ENCODE measurements around the gene RASGRP2. TPM values are rescaled to one million over a fixed set of nuclear protein-coding genes. Genes with fewer than 3 reads are reported as not detected.

RASGRP2 gene
- total RNA-seq, 2 donors from 2014 or later, result 13.6 to 27.7 TPM

DNA sequence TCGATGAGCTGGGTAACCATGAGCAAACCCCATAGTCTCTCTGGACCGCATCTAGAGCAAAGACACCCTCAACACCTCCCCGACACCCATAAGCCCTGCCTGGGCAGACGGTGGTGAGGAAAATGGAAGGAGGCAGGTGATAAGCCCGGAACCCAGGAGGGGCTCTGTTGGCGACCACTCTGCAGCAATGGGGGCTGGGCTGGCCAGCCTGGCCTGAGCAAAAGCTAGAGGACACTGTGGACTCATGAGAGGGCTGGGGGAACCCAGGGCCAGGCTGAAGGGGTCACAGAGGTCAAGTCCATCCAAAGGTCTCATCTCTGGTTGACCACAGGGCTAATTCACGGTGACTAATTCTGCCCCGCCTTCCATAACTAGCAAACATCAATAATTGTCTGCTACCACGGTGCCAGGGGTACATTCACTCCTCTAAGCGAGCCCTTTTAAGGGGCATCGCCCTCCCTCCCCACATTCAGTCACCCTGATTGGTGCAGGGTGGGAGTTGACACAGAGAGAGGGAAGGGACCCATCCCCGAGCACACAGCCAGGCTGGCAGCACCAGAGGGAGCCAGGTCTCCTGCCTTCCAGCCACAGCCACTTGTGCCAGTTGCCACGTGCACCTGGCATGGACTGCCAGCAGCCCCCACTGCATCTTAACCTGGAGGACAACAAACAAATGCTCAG, 11.9 kb upstream of the RASGRP2 start:
- H3K27ac Mint-ChIP-seq, result no peak overlapping the region
- peaks cover 14 to 28% of the 10 kb centered on the region in 2 donors for H3K4me1 Mint-ChIP-seq (ENCODE audit: low read depth in 2 of 2)
- ATAC-seq (no peak), DNase-seq (ENCODE audit: low spot score) (peak; percentile 58)
- no peaks in the 10 kb centered on the region for H3K27me3 Mint-ChIP-seq
- no peaks in the 10 kb centered on the region for H3K36me3 Mint-ChIP-seq
- H3K9me3 Mint-ChIP-seq, result no peaks in the 10 kb centered on the region
- H3K4me3 Mint-ChIP-seq, result no peak overlapping the region

- Mint-ChIP-seq H3K9me3 (no peaks in the 10 kb centered on the region), H3K27ac (no peak overlapping the region), H3K36me3 (no peaks in the 10 kb centered on the region), H3K27me3 (no peaks in the 10 kb centered on the region), H3K4me1 (ENCODE audit: low read depth in 2 of 2) (peaks cover 9 to 30% of the 10 kb centered on the region in 2 donors), H3K4me3 (no peak overlapping the region)
- DNase-seq (ENCODE audit: low spot score), result no peak
- ATAC-seq, result no peak
These were observed 11.1 kb upstream of the RASGRP2 start for GRCh38 chr11:64754919-64755662.

DNA sequence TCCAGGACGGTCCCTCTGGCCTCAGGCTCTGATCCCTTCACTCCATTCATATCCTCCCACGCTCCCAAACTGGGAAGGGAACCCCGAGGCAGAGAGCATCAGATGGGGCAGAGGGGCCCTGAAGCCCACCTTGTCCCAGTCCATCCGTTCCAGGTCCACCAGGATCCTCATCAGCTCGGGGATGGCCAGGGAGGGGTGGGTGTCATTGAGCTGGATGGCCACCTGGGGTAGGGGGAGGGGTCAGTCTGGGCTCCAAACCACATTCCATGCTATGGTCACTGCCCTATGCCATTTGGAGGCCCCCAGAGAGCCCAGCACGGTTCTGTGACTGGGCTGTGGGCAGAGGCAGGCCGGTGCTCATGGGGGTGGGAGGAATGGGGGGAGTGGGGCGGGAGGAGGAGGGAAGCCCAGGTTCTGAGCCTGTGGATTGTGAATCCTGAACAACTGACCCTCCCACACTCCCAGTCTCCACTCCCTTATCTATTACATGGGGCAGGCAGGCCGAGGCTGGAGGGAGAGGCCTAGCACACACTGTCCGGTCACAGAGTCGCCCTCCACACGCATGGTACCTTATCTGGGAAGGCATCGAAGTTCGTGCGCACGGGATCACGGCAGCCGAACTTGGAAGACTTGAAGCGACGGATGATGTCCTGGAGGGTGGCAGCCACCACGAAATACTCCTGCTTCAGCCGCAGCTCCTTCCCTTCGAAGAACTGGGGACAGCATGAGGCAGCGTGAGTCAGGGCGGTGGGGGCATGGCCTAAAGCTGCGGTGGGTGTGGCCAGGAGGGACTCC, 10.4 kb upstream of the RASGRP2 start:
- Mint-ChIP-seq H3K27ac (no peak overlapping the region), H3K27me3 (no peaks in the 10 kb centered on the region), H3K4me1 (ENCODE audit: low read depth in 2 of 2) (peaks cover 4 to 23% of the 10 kb centered on the region in 2 donors), H3K36me3 (no peaks in the 10 kb centered on the region), H3K9me3 (no peaks in the 10 kb centered on the region), H3K4me3 (no peak overlapping the region)
- DNase-seq (ENCODE audit: low spot score) (no peak), ATAC-seq (no peak)

GRCh38 chr11:64753380-64754123, 9.6 kb upstream of the RASGRP2 start:
- no peaks in the 10 kb centered on the region for H3K27me3 Mint-ChIP-seq
- no peak overlapping the region for H3K27ac Mint-ChIP-seq

DNA sequence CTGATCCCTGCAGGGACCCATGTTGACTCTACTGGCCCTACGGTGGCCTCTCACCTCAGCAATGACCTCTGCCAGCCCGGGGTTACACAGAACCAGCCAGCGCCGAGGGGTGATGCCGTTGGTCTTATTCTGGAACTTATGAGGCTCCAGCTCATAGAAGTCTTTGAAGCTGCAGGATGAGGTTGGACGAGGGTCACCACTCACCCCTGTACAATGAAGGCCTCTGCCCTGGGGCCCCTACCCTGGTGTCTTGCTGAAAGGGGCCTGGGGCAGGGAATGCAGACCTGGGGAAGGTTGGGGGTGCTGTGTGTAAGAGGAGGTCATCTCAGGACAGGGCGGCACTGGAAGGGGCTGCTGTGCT, 9.1 kb upstream of the RASGRP2 start:
- no peak overlapping the region for H3K4me3 Mint-ChIP-seq
- DNase-seq (ENCODE audit: low spot score) (no peak), ATAC-seq (no peak)
- no peaks in the 10 kb centered on the region for H3K27me3 Mint-ChIP-seq
- H3K4me1 Mint-ChIP-seq (ENCODE audit: low read depth in 2 of 2), result peaks cover 4 to 25% of the 10 kb centered on the region in 2 donors
- no peaks in the 10 kb centered on the region for H3K36me3 Mint-ChIP-seq
- H3K9me3 Mint-ChIP-seq, result no peaks in the 10 kb centered on the region
- H3K27ac Mint-ChIP-seq, result no peak overlapping the region

More at GRCh38 chr11:64753380-64754123, 9.6 kb upstream of the RASGRP2 start:
- Mint-ChIP-seq H3K4me1 (ENCODE audit: low read depth in 2 of 2) (peaks cover 4 to 22% of the 10 kb centered on the region in 2 donors), H3K36me3 (no peaks in the 10 kb centered on the region), H3K9me3 (no peaks in the 10 kb centered on the region), H3K4me3 (no peak overlapping the region)
- ATAC-seq (peak in 1 of 2 donors; percentile 11), DNase-seq (ENCODE audit: low spot score) (no peak)

GRCh38 chr11:64752175-64752970, 8.4 kb upstream of the RASGRP2 start:
- Mint-ChIP-seq H3K4me1 (ENCODE audit: low read depth in 2 of 2) (peaks cover under 1 to 21% of the 10 kb centered on the region in 2 donors), H3K27me3 (no peaks in the 10 kb centered on the region), H3K9me3 (no peaks in the 10 kb centered on the region), H3K4me3 (no peak overlapping the region), H3K27ac (no peak overlapping the region), H3K36me3 (no peaks in the 10 kb centered on the region)
- ATAC-seq (no peak), DNase-seq (ENCODE audit: low spot score) (no peak)

DNA sequence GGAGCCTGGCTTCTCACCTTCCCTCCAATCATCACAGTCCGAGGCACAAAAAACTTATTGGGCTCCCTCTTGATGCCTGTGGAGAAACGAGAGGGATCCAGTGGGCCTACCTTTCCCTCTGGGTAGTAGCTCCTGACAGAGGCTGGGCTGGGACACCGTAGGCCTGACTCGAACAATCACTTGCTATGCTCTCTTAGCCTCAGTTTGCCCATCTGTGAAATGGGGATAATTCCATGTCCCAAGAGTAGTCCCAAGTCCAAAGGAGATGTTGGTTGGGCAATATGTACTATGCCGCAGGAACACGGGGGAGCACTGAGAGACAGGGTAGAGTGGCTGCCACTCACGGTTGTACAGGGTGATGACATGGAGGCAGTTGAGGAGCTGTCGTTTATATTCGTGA, 7.6 kb upstream of the RASGRP2 start:
- no peak overlapping the region for H3K4me3 Mint-ChIP-seq
- no peaks in the 10 kb centered on the region for H3K36me3 Mint-ChIP-seq
- no peak for ATAC-seq
- H3K27me3 Mint-ChIP-seq, result no peaks in the 10 kb centered on the region
- no peak for DNase-seq (ENCODE audit: low spot score)
- H3K9me3 Mint-ChIP-seq, result no peaks in the 10 kb centered on the region
- peaks cover 0 to 20% of the 10 kb centered on the region in 2 donors for H3K4me1 Mint-ChIP-seq (ENCODE audit: low read depth in 2 of 2)
- H3K27ac Mint-ChIP-seq, result no peak overlapping the region

GRCh38 chr11:64751136-64751535, 7.2 kb upstream of the RASGRP2 start:
- DNase-seq (ENCODE audit: low spot score), result no peak
- Mint-ChIP-seq H3K27me3 (no peaks in the 10 kb centered on the region), H3K36me3 (no peaks in the 10 kb centered on the region), H3K4me3 (no peak overlapping the region), H3K9me3 (no peaks in the 10 kb centered on the region), H3K4me1 (ENCODE audit: low read depth in 2 of 2) (peaks cover 0 to 20% of the 10 kb centered on the region in 2 donors), H3K27ac (peak overlapping the region in 1 of 2 donors; percentile 4)
- no peak for ATAC-seq

- Mint-ChIP-seq H3K4me1 (ENCODE audit: low read depth in 2 of 2) (peaks cover 0 to 20% of the 10 kb centered on the region in 2 donors), H3K4me3 (no peak overlapping the region), H3K27ac (peak overlapping the region in 1 of 2 donors; percentile 4), H3K9me3 (no peaks in the 10 kb centered on the region), H3K36me3 (no peaks in the 10 kb centered on the region), H3K27me3 (no peaks in the 10 kb centered on the region)
- DNase-seq (ENCODE audit: low spot score), result no peak
- ATAC-seq, result no peak
These were observed 6.6 kb upstream of the RASGRP2 start for GRCh38 chr11:64750361-64751054.

DNA sequence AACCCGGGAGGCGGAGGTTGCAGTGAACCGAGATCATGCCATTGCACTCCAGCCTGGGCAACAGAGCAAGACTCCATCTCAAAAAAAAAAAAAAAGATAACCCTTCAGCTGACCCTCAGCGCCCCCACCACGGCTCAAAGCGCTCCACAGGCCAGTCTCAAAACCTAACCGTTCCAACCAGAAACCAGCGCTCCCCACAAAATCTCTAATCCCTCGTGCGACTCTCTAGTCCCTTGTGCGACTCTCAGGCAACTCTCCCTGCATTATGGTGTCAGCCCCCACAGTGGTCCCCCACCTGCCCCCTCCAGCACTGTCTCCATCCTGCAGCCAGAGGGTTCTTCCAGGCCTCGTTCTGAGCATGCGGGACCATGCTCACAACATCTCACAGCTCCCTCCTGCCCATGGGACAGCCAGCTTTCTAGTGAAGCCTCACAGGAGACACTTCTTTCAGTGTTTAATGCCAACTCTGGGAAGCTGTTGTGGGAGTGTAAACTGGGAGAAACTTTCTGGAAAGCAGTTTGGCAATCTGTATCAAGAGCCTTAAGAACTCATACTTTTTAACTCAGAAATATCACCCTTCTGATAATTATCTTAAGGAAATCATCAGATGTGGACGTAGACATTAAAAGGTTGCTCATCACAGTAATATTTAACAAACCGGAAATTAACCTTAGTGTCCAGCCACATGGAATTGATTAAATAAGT, 4.2 kb upstream of the RASGRP2 start:
- Mint-ChIP-seq H3K27me3 (no peaks in the 10 kb centered on the region), H3K36me3 (no peaks in the 10 kb centered on the region), H3K9me3 (no peaks in the 10 kb centered on the region), H3K4me3 (no peak overlapping the region), H3K4me1 (ENCODE audit: low read depth in 2 of 2) (peaks cover 9 to 33% of the 10 kb centered on the region in 2 donors), H3K27ac (peak overlapping the region; percentile 14 to 50)
- ATAC-seq (no peak), DNase-seq (ENCODE audit: low spot score) (no peak)

DNA sequence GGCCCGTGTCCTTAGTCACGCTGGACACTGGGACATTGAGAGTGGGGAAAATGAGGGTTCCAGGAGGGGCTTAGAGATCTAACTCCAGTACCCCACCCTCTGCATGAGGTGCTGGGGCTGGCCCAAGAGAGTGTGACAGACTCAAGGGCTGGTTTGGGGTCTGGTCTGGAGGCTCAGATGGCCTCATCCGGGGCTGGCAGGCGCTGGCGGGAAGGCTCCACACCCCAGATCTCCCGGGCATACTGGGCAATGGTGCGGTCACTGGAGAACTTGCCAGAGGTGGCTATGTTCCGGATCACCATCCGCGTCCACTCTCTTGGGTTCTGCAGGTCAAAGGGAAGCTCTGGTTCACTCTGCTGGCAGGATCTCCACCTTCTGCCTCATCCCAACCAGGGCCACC, 2.5 kb upstream of the RASGRP2 start:
- Mint-ChIP-seq H3K9me3 (no peaks in the 10 kb centered on the region), H3K4me1 (ENCODE audit: low read depth in 2 of 2) (peaks cover 14 to 28% of the 10 kb centered on the region in 2 donors), H3K27me3 (no peaks in the 10 kb centered on the region), H3K36me3 (no peaks in the 10 kb centered on the region), H3K27ac (no peak overlapping the region), H3K4me3 (no peak overlapping the region)
- no peak for DNase-seq (ENCODE audit: low spot score)
- no peak for ATAC-seq
